Fibroblast of villous mesenchyme (primary cell): ENCODE measurements around the gene BCAT1. TPM values are rescaled to one million over a fixed set of nuclear protein-coding genes. Genes with fewer than 3 reads are reported as not detected.

Experiments used
- DNase-seq: peaks from one replicate; pipeline ENCODE4 v3.0.0-alpha.2; 2010; ENCODE audit warnings: low read depth
- H3K4me3 ChIP-seq: 2 replicates; pipeline ENCODE4 v1.5.1; 2011; ENCODE audit warnings: low read depth, mild to moderate bottlenecking, low read length
- total RNA-seq: library from RNA; depleted of rRNA; stranded (reverse); fragments of >200 nt; gene quantifications from 2 replicates; pipeline ENCODE4 v1.2.3, GENCODE V29; 2012
- TF ChIP-seq, protein P1 (sequence below): IDR thresholded peaks from 2 replicates; pipeline ENCODE4 v1.5.1; 2012; ENCODE audit warnings: low read depth, mild to moderate bottlenecking, low read length; ENCODE audit not compliant: insufficient read depth

BCAT1 gene
- total RNA-seq, 1 donor = 199 TPM

DNA sequence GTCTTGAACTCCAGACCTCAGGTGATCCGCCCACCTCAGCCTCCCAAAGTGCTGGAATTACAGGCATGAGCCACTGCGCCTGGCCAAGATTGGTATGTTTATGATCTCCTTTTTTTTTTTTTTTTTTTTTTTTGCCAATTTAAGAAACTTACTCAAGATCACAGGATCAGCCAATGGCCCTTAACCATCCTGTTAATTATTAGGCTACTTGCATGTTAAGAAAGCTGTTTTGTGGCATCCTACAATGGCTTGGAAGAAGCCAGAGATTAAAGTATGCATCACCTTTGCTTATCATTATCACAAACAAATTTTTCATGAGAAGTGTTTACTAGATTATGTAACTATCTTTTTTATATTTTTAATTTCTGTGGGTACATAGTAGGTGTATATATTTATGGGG is 140.2 kb downstream of the BCAT1 start:
- no peak for DNase-seq
- no peak overlapping the region for H3K4me3 ChIP-seq
- TF ChIP-seq, protein P1, sequence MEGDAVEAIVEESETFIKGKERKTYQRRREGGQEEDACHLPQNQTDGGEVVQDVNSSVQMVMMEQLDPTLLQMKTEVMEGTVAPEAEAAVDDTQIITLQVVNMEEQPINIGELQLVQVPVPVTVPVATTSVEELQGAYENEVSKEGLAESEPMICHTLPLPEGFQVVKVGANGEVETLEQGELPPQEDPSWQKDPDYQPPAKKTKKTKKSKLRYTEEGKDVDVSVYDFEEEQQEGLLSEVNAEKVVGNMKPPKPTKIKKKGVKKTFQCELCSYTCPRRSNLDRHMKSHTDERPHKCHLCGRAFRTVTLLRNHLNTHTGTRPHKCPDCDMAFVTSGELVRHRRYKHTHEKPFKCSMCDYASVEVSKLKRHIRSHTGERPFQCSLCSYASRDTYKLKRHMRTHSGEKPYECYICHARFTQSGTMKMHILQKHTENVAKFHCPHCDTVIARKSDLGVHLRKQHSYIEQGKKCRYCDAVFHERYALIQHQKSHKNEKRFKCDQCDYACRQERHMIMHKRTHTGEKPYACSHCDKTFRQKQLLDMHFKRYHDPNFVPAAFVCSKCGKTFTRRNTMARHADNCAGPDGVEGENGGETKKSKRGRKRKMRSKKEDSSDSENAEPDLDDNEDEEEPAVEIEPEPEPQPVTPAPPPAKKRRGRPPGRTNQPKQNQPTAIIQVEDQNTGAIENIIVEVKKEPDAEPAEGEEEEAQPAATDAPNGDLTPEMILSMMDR = no peak

DNA sequence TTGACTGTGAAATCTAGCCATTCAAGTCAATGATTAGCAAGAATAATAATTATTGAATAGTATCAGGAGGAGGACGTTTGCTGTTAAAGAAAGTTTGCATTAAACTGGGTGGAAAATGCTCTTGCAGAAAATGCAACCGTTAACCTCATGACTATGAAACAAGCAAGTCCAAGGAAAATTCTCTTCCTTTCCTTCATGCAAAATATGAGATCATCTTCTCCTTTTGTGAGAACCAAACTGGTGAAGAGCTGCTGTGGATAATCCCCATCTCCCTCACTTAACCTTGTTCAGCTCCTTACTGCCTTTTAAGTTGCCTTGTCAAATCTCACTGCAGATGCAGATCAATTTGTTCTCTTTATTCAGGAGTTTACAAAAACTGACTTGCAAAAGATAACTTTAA is 142.5 kb downstream of the BCAT1 start:
- no peak overlapping the region for H3K4me3 ChIP-seq
- TF ChIP-seq, protein P1 = no peak
- DNase-seq = no peak

DNA sequence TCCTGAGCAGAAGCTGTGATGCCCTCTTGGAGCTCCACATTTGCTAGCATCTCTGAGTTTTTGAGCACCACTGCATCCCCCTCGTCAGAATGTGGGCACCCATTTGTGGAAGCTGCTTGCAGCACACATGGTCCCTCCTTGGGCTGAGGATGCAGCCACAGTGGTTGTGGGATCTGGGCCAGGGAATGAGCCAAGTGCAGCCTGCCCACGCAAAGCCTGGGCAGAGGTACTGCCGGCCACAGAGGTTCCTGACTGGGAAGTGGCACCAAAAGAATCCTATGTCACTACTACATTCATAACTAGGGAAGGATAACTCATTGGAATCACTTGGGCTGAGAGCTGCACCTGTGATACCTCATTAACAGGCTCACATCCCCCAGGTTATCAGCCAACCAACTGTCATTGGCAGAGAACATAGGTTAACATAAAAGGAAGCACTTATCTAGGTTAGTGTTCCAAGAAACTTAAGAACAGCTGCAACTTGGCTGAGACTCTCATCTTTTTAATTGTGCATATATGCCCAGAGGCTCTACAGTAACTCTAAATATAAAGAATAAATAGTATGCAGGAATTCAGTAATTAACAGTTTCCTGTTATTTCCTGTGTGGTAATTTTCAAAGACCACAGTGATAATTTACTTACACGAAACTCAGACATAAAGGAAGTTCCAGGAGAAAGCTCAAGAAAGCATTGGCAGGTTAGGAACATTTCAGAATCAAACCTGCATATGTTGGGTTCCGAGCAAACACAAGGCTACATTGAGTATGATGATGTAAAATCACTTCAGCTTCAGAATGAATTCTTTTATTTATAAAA is 145.3 kb downstream of the BCAT1 start:
- DNase-seq = no peak
- no peak overlapping the region for H3K4me3 ChIP-seq
- TF ChIP-seq, protein P1 = no peak

DNA sequence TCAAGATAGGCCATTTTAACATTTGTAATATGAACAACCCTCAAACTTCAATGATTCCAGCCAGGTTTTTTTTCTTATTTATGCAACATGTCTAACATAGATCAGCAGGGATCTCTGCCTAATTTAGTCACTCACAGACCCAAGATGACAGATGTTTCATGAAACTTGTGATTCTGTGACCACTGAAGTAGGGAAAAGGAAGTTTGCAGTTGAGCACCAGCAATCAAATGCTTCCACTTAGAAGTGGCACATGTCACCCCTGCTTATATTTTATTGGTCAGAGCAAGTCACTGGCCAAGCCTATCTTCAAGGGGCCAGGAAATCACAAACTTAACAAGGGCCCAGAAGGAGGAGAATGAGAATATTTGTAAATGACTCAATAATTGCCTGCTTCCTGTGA is 150.6 kb downstream of the BCAT1 start:
- H3K4me3 ChIP-seq = no peak overlapping the region
- TF ChIP-seq, protein P1 = no peak
- no peak for DNase-seq

DNA sequence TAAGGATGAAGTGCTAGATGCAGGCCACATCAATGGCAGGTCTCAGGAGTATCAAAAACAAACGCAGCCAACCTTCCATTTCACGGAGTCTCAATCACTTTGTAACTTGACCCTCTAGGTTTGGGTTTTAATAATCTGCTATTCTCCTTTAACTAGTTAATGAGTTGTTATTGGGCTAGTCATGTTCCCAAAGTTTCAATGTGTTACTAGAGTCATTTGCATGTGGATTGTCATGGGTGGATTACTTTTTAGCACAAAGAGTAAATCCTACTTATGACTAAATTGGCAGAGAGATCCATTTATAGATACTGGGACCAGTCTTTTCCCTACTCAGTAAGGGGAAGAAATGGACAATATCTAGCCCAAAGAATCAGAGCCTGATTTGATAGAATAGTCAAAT is 151.0 kb downstream of the BCAT1 start:
- no peak overlapping the region for H3K4me3 ChIP-seq
- no peak for DNase-seq
- TF ChIP-seq, protein P1 = no peak

DNA sequence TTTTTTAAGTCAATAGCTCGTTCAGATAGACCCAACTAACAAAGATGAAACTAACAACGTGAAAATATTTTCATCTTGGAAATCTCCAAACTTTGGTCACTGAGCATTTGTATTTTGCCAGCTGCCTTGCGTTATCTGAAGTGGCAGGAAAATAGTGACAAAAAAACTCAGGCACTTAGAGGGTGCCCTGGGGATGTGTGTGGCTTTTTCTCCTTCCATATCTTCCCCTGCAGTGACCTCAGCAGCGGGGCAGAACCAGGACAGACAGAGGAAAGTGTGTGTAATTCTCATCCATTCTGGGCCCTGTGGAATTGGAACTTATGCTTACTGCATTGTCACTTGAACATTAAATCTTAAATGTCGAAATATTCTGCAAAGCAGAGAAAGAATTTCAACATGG is 152.0 kb downstream of the BCAT1 start:
- no peak for DNase-seq
- H3K4me3 ChIP-seq = no peak overlapping the region
- TF ChIP-seq, protein P1 = no peak
